Smooth muscle cell (in vitro differentiated cells): ENCODE data around the gene PLD1. TPM values are rescaled to one million over a fixed set of nuclear protein-coding genes. Genes with fewer than 3 reads are reported as not detected.

Source experiments
- DNase-seq: peaks from one replicate; lab custom pipeline; 2025; ENCODE audit not compliant: unreplicated experiment; lab: John Stamatoyannopoulos, UW
- H2AFZ ChIP-seq: fragments of 200-600 bp; sonication (generic); 2 replicates; pipeline ENCODE4 v1.6.0; 2016; ENCODE audit warnings: antibody characterized with exemption, low read depth, mild to moderate bottlenecking
- H3F3A ChIP-seq: fragments of 200-600 bp; sonication (generic); 2 replicates; pipeline ENCODE4 v1.6.0; 2017; ENCODE audit warnings: antibody characterized with exemption, low read depth
- H3K27ac ChIP-seq: fragments of 200-600 bp; sonication (generic); 2 replicates; pipeline ENCODE4 v1.5.1; 2016; ENCODE audit warnings: low read depth, mild to moderate bottlenecking
- H3K27me3 ChIP-seq: fragments of 200-600 bp; sonication (generic); 2 replicates; pipeline ENCODE4 v1.6.1; 2016; ENCODE audit warnings: low read depth, mild to moderate bottlenecking
- H3K36me3 ChIP-seq: fragments of 200-600 bp; sonication (generic); 2 replicates; pipeline ENCODE4 v1.5.1; 2016; ENCODE audit warnings: low read depth
- H3K4me1 ChIP-seq: fragments of 200-600 bp; sonication (generic); 2 replicates; pipeline ENCODE4 v1.5.1; 2016; ENCODE audit warnings: low read depth
- H3K4me2 ChIP-seq: fragments of 200-600 bp; sonication (generic); 2 replicates; pipeline ENCODE4 v1.6.0; 2016; ENCODE audit warnings: mild to moderate bottlenecking
- H3K4me3 ChIP-seq: fragments of 200-600 bp; sonication (generic); 2 replicates; pipeline ENCODE4 v1.5.1; 2016; ENCODE audit warnings: mild to moderate bottlenecking
- H3K79me2 ChIP-seq: fragments of 200-600 bp; sonication (generic); 2 replicates; pipeline ENCODE4 v1.6.0; 2016; ENCODE audit warnings: low read depth, mild to moderate bottlenecking
- H3K9ac ChIP-seq: fragments of 200-600 bp; sonication (generic); 2 replicates; pipeline ENCODE4 v1.6.0; 2016; ENCODE audit warnings: low read depth
- H3K9me3 ChIP-seq: fragments of 200-600 bp; sonication (generic); replicated peaks from 2 replicates; pipeline ENCODE4 v1.5.1; 2016; ENCODE audit warnings: low read depth
- H4K20me1 ChIP-seq: fragments of 200-600 bp; sonication (generic); 2 replicates; pipeline ENCODE4 v1.6.0; 2016; ENCODE audit warnings: low read depth
- CTCF ChIP-seq: fragments of 200-600 bp; sonication (generic); IDR thresholded peaks from 2 replicates; pipeline ENCODE4 v1.5.1; 2017; ENCODE audit warnings: borderline replicate concordance, mild to moderate bottlenecking, antibody characterized with exemption; ENCODE audit not compliant: insufficient read depth, poor library complexity, severe bottlenecking
- WGBS: methylation state at CpG from one replicate; pipeline ENCODE4 v1.1.7; 2016; ENCODE audit warnings: low lambda C conversion rate; 5-methylcytosine and 5-hydroxymethylcytosine counted together
- polyA plus RNA-seq: library from polyadenylated mRNA; unstranded; fragments of >200 nt; fragmentation: Nextera tagmentation; extraction: Ambion mirVana; gene quantifications from 2 replicates; pipeline ENCODE4 v1.2.1, GENCODE V29; 2016
- total RNA-seq: library from RNA; depleted of rRNA; stranded (reverse); fragments of >200 nt; gene quantifications from 2 replicates; pipeline ENCODE4 v1.2.3, GENCODE V29; 2014

The PLD1 gene
- total and polyA plus RNA-seq, 2 experiments from 2014 or later = 15.2 to 36.1 TPM

DNA sequence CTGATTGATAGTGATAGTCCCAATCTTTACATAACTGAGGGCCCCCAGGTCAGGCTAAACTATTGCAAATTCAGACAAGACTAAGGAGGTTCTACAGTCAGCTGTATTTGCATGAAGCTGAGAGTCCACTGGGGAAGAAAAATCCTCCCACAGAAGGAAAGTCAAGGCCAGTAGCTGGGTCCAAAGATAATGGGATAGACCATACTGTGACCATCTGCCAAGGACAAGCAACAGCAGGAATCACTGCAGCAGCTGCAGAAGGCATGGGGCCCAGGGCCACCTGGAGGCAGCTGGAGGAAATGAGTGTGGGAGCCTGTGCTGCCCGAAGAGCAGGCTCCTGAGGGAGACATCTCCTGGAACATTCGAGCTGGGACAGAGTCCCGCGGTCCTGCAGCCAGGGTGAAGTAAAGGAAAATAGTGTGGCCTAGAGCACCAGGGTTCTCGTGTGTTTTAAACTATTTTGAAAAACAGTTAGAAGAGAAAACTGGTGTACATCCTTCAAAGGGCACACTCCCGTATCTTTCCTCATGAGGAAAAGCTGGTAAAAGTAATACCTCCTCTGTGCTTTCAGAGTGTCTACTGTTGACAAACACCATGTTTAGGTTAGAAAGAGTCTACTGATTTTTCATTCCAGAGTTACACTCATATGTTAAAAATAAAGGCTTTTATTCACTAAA is 19.7 kb upstream of the PLD1 start:
- peak overlapping the region; percentile 90 for H3K27ac ChIP-seq
- TF ChIP-seq CTCF = peak; percentile 53
- H3F3A ChIP-seq = peaks cover 15% of the 10 kb centered on the region
- H3K9me3 ChIP-seq = no peaks in the 10 kb centered on the region
- H3K9ac ChIP-seq = peak overlapping the region; percentile 38
- 29% methylated on average over 6 of the region's 6 CpGs for WGBS
- no peaks in the 10 kb centered on the region for H3K79me2 ChIP-seq
- no peaks in the 10 kb centered on the region for H4K20me1 ChIP-seq
- peak; percentile 16 for DNase-seq
- H3K4me3 ChIP-seq = no peak overlapping the region
- H2AFZ ChIP-seq = peak overlapping the region; percentile 91
- H3K36me3 ChIP-seq = no peaks in the 10 kb centered on the region
- peaks cover 20% of the 10 kb centered on the region for H3K4me1 ChIP-seq
- H3K4me2 ChIP-seq = peak overlapping the region; percentile 69
- no peaks in the 10 kb centered on the region for H3K27me3 ChIP-seq

DNA sequence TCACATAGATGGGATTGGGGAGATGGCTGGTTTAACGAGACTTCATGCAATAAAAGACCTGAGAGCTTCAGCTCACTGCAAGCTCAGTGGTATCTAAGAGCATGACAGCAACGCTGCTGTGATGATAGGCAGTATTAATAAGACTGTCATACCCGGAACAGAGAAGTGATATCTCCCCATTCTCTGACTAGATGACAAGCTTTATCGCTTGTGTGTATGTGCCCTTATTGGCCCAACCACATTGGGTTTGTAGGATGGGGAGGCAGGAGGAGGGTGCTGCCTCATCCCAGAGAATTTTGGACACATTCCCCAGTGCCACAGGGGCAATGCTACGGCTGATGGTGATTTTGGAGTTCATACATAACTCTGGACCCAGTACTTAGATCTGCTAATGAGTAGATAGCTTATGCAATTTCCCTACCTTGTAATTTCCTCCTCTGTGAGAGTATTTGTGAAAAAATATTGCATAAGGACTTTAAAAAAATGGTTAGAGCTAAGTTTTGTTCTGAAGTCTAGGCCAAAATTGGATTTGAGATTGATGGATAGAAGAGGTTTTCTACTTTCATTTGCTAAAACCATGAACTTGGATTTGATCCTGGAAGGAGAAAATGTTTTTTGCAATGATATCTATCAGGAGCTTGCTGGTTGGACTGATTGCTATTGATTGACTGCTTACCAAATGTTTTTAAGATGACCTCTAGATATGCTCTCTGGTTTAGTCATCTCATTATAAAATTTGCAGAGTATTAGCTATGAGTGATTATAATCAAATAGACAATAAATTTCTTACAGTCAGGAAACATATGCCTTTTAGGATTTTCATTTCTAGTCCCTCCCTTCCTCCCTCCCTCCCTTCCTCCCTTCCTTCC is 18.9 kb upstream of the PLD1 start:
- H3K4me1 ChIP-seq = peaks cover 11% of the 10 kb centered on the region
- no peak for DNase-seq
- H3K9ac ChIP-seq = no peak overlapping the region

GRCh38 chr3:171827836-171828458 is 17.7 kb upstream of the PLD1 start:
- WGBS = 83% methylated on average over 10 of the region's 10 CpGs

More for the DNA sequence above, 18.9 kb upstream of the PLD1 start:
- H3K9me3 ChIP-seq = no peaks in the 10 kb centered on the region
- peak overlapping the region; percentile 90 for H3K27ac ChIP-seq
- H4K20me1 ChIP-seq = no peaks in the 10 kb centered on the region
- no peaks in the 10 kb centered on the region for H3K27me3 ChIP-seq
- no peak overlapping the region for H3K4me3 ChIP-seq
- H2AFZ ChIP-seq = no peak overlapping the region
- H3K4me2 ChIP-seq = no peak overlapping the region
- 51% methylated on average over 5 of the region's 5 CpGs for WGBS
- no peaks in the 10 kb centered on the region for H3K79me2 ChIP-seq
- no peaks in the 10 kb centered on the region for H3K36me3 ChIP-seq
- no peak for TF ChIP-seq CTCF
- H3F3A ChIP-seq = peaks cover 14% of the 10 kb centered on the region

More at GRCh38 chr3:171827836-171828458, 17.7 kb upstream of the PLD1 start:
- Histone ChIP-seq H3K4me1 (peaks cover 8% of the 10 kb centered on the region), H3K4me2 (no peak overlapping the region), H3K27me3 (no peaks in the 10 kb centered on the region), H3K27ac (no peak overlapping the region), H3F3A (peaks cover 17% of the 10 kb centered on the region), H4K20me1 (no peaks in the 10 kb centered on the region), H3K9ac (no peak overlapping the region), H3K4me3 (no peak overlapping the region), H2AFZ (no peak overlapping the region), H3K79me2 (no peaks in the 10 kb centered on the region), H3K36me3 (no peaks in the 10 kb centered on the region), H3K9me3 (no peaks in the 10 kb centered on the region)
- no peak for TF ChIP-seq CTCF
- no peak for DNase-seq
